Smooth muscle cell (in vitro differentiated cells): ENCODE measurements around the gene MAGEF1. TPM values are rescaled to one million over a fixed set of nuclear protein-coding genes. Genes with fewer than 3 reads are reported as not detected.

Experiments used
- DNase-seq: peaks from one replicate; lab custom pipeline; 2025; ENCODE audit not compliant: unreplicated experiment; lab: John Stamatoyannopoulos, UW
- H2AFZ ChIP-seq: fragments of 200-600 bp; sonication (generic); 2 replicates; pipeline ENCODE4 v1.6.0; 2016; ENCODE audit warnings: antibody characterized with exemption, low read depth, mild to moderate bottlenecking
- H3F3A ChIP-seq: fragments of 200-600 bp; sonication (generic); 2 replicates; pipeline ENCODE4 v1.6.0; 2017; ENCODE audit warnings: antibody characterized with exemption, low read depth
- H3K27ac ChIP-seq: fragments of 200-600 bp; sonication (generic); 2 replicates; pipeline ENCODE4 v1.5.1; 2016; ENCODE audit warnings: low read depth, mild to moderate bottlenecking
- H3K27me3 ChIP-seq: fragments of 200-600 bp; sonication (generic); 2 replicates; pipeline ENCODE4 v1.6.1; 2016; ENCODE audit warnings: low read depth, mild to moderate bottlenecking
- H3K36me3 ChIP-seq: fragments of 200-600 bp; sonication (generic); 2 replicates; pipeline ENCODE4 v1.5.1; 2016; ENCODE audit warnings: low read depth
- H3K4me1 ChIP-seq: fragments of 200-600 bp; sonication (generic); 2 replicates; pipeline ENCODE4 v1.5.1; 2016; ENCODE audit warnings: low read depth
- H3K4me2 ChIP-seq: fragments of 200-600 bp; sonication (generic); 2 replicates; pipeline ENCODE4 v1.6.0; 2016; ENCODE audit warnings: mild to moderate bottlenecking
- H3K4me3 ChIP-seq: fragments of 200-600 bp; sonication (generic); 2 replicates; pipeline ENCODE4 v1.5.1; 2016; ENCODE audit warnings: mild to moderate bottlenecking
- H3K79me2 ChIP-seq: fragments of 200-600 bp; sonication (generic); 2 replicates; pipeline ENCODE4 v1.6.0; 2016; ENCODE audit warnings: low read depth, mild to moderate bottlenecking
- H3K9ac ChIP-seq: fragments of 200-600 bp; sonication (generic); 2 replicates; pipeline ENCODE4 v1.6.0; 2016; ENCODE audit warnings: low read depth
- H3K9me3 ChIP-seq: fragments of 200-600 bp; sonication (generic); replicated peaks from 2 replicates; pipeline ENCODE4 v1.5.1; 2016; ENCODE audit warnings: low read depth
- H4K20me1 ChIP-seq: fragments of 200-600 bp; sonication (generic); 2 replicates; pipeline ENCODE4 v1.6.0; 2016; ENCODE audit warnings: low read depth
- WGBS: methylation state at CpG from one replicate; pipeline ENCODE4 v1.1.7; 2016; ENCODE audit warnings: low lambda C conversion rate; 5-methylcytosine and 5-hydroxymethylcytosine counted together
- polyA plus RNA-seq: library from polyadenylated mRNA; unstranded; fragments of >200 nt; fragmentation: Nextera tagmentation; extraction: Ambion mirVana; gene quantifications from 2 replicates; pipeline ENCODE4 v1.2.1, GENCODE V29; 2016
- total RNA-seq: library from RNA; depleted of rRNA; stranded (reverse); fragments of >200 nt; gene quantifications from 2 replicates; pipeline ENCODE4 v1.2.3, GENCODE V29; 2014
- TF ChIP-seq, protein P1 (sequence below): fragments of 200-600 bp; sonication (generic); IDR thresholded peaks from 2 replicates; pipeline ENCODE4 v1.5.1; 2017; ENCODE audit warnings: borderline replicate concordance, mild to moderate bottlenecking, antibody characterized with exemption; ENCODE audit not compliant: insufficient read depth, poor library complexity, severe bottlenecking

Gene MAGEF1
- total and polyA plus RNA-seq, 2 experiments from 2014 or later = 37.0 to 52.7 TPM

- peaks cover 6% of the 10 kb centered on the region for H3F3A ChIP-seq
- H4K20me1 ChIP-seq = peaks cover 9% of the 10 kb centered on the region
- H3K79me2 ChIP-seq = peaks cover 27% of the 10 kb centered on the region
- TF ChIP-seq, protein P1, sequence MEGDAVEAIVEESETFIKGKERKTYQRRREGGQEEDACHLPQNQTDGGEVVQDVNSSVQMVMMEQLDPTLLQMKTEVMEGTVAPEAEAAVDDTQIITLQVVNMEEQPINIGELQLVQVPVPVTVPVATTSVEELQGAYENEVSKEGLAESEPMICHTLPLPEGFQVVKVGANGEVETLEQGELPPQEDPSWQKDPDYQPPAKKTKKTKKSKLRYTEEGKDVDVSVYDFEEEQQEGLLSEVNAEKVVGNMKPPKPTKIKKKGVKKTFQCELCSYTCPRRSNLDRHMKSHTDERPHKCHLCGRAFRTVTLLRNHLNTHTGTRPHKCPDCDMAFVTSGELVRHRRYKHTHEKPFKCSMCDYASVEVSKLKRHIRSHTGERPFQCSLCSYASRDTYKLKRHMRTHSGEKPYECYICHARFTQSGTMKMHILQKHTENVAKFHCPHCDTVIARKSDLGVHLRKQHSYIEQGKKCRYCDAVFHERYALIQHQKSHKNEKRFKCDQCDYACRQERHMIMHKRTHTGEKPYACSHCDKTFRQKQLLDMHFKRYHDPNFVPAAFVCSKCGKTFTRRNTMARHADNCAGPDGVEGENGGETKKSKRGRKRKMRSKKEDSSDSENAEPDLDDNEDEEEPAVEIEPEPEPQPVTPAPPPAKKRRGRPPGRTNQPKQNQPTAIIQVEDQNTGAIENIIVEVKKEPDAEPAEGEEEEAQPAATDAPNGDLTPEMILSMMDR = no peak
- no peak overlapping the region for H3K27ac ChIP-seq
- peaks cover 32% of the 10 kb centered on the region for H3K4me1 ChIP-seq
- 76% methylated on average over 2 of the region's 2 CpGs for WGBS
- no peak for DNase-seq
- no peak overlapping the region for H3K4me3 ChIP-seq
- H3K9me3 ChIP-seq = no peaks in the 10 kb centered on the region
- no peak overlapping the region for H2AFZ ChIP-seq
- H3K9ac ChIP-seq = no peak overlapping the region
- H3K4me2 ChIP-seq = no peak overlapping the region
- no peaks in the 10 kb centered on the region for H3K27me3 ChIP-seq
- H3K36me3 ChIP-seq = no peaks in the 10 kb centered on the region
Observed at GRCh38 chr3:184713040-184713355, 1.1 kb upstream of the MAGEF1 start.

GRCh38 chr3:184712248-184713039 is 580 bp upstream of the MAGEF1 start:
- H3K9ac ChIP-seq = no peak overlapping the region
- TF ChIP-seq, protein P1 = no peak
- H3F3A ChIP-seq = peaks cover 6% of the 10 kb centered on the region
- H4K20me1 ChIP-seq = peaks cover 9% of the 10 kb centered on the region
- H3K27me3 ChIP-seq = no peaks in the 10 kb centered on the region
- WGBS = 22% methylated on average over 16 of the region's 16 CpGs
- H3K4me2 ChIP-seq = peak overlapping the region; percentile 99
- H3K4me1 ChIP-seq = peaks cover 26% of the 10 kb centered on the region
- no peaks in the 10 kb centered on the region for H3K36me3 ChIP-seq
- H3K4me3 ChIP-seq = peak overlapping the region; percentile 96
- no peaks in the 10 kb centered on the region for H3K9me3 ChIP-seq
- H2AFZ ChIP-seq = peak overlapping the region; percentile 94
- peak overlapping the region; percentile 70 for H3K27ac ChIP-seq
- peaks cover 33% of the 10 kb centered on the region for H3K79me2 ChIP-seq
- no peak for DNase-seq

- peak overlapping the region; percentile 68 for H3K9ac ChIP-seq
- peak overlapping the region; percentile 94 for H2AFZ ChIP-seq
- H3K4me2 ChIP-seq = peak overlapping the region; percentile 99
- peak overlapping the region; percentile 70 for H3K27ac ChIP-seq
- H3K9me3 ChIP-seq = no peaks in the 10 kb centered on the region
- H3K27me3 ChIP-seq = no peaks in the 10 kb centered on the region
- peaks cover 9% of the 10 kb centered on the region for H4K20me1 ChIP-seq
- H3K4me3 ChIP-seq = peak overlapping the region; percentile 96
- 14% methylated on average over 18 of the region's 18 CpGs for WGBS
- DNase-seq = no peak
- H3F3A ChIP-seq = peaks cover 2% of the 10 kb centered on the region
- peaks cover 33% of the 10 kb centered on the region for H3K79me2 ChIP-seq
- H3K4me1 ChIP-seq = peaks cover 13% of the 10 kb centered on the region
- TF ChIP-seq, protein P1 = no peak
- H3K36me3 ChIP-seq = no peaks in the 10 kb centered on the region
Observed at GRCh38 chr3:184710870-184711492, 883 bp downstream of the MAGEF1 start.
